ENCODE measurements around the gene DDX24. TPM values are rescaled to one million over a fixed set of nuclear protein-coding genes. Genes with fewer than 3 reads are reported as not detected.

Gene DDX24
- 100 to 1,000 TPM; 136 to 393 TPM for total RNA-seq

GRCh38 chr14:94080621-94081385 lies at the start of gene DDX24, which contains the start of gene IFI27L1:
Gene DDX24, minus strand, starts transcription at chr14:94081202. Its CDS starts 1,460 bp downstream, at chr14:94079742.
Gene IFI27L1, plus strand, starts transcription at chr14:94081310. Its CDS starts 15,628 bp downstream, at chr14:94096938.
- DNase-seq (ENCODE audit: low spot score) = peak; percentile 97
- Histone ChIP-seq H3K27ac (peak within 1 kb of the TSS; percentile 87 to 88), H3K4me3 (peak within 1 kb of the TSS; percentile 93 to 96), H3K36me3 (no peaks in the 10 kb centered on the region), H3K27me3 (replicated peaks; ENCODE audit: insufficient read depth) (no peaks in the 10 kb centered on the region), H3K9me3 (no peaks in the 10 kb centered on the region), H3K4me1 (replicated peaks) (peaks cover 16% of the 10 kb centered on the region)
- TF ChIP-seq CTCF (IDR thresholded peaks at IDR 0.05) (peak in 1 of 4 experiments; percentile 10), POLR2A (IDR thresholded peaks at IDR 0.05) (peak; percentile 98), POLR2AphosphoS5 (IDR thresholded peaks at IDR 0.05) (peak; percentile 97)
- intact Hi-C loops (cut with DNase I) = loop anchor here (5.0 kb wide), 1 partner anchor 46 kb away; the partner anchor contains the start of gene IFI27L2
- under 1% methylated on average over 77 of the region's 77 CpGs for WGBS

GRCh38 chr14:94129758-94130414 lies 48.9 kb upstream of the DDX24 start:
- Histone ChIP-seq H3K36me3 (no peaks in the 10 kb centered on the region), H3K27ac (peak overlapping the region; percentile 56 to 62), H3K4me3 (peak overlapping the region; percentile 26 to 33), H3K4me1 (replicated peaks) (no peaks in the 10 kb centered on the region), H3K9me3 (no peaks in the 10 kb centered on the region), H3K27me3 (replicated peaks; ENCODE audit: insufficient read depth) (no peaks in the 10 kb centered on the region)
- WGBS = under 1% methylated on average over 12 of the region's 12 CpGs
- DNase-seq (ENCODE audit: low spot score) = no peak
- TF ChIP-seq POLR2A (IDR thresholded peaks at IDR 0.05) (no peak), POLR2AphosphoS5 (IDR thresholded peaks at IDR 0.05) (no peak), CTCF (IDR thresholded peaks at IDR 0.05) (no peak)
- intact Hi-C loops (cut with DNase I) = loop anchor here (5.0 to 10.0 kb wide), 2 partner anchors 48 to 195 kb away; partner anchors contain the start of genes DDX24 and IFI27L1

GRCh38 chr14:94129111-94129757 lies 48.2 kb upstream of the DDX24 start, which contains the start of gene IFI27L2:
Gene IFI27L2, minus strand, starts transcription at chr14:94129604. Its CDS starts 40 bp downstream, at chr14:94129564.
- intact Hi-C loops (cut with DNase I) = loop anchor here (5.0 kb wide), 1 partner anchor 47 kb away; the partner anchor contains the start of genes DDX24 and IFI27L1
- TF ChIP-seq POLR2AphosphoS5 (IDR thresholded peaks at IDR 0.05) = no peak
- no peak for TF ChIP-seq POLR2A (IDR thresholded peaks at IDR 0.05)
- peak in 2 of 4 experiments; percentile 16 to 31 for TF ChIP-seq CTCF (IDR thresholded peaks at IDR 0.05)
- 2% methylated on average over 26 of the region's 27 CpGs for WGBS
- Histone ChIP-seq H3K4me1 (replicated peaks) (no peaks in the 10 kb centered on the region), H3K4me3 (peak within 1 kb of the TSS; percentile 26 to 33), H3K9me3 (no peaks in the 10 kb centered on the region), H3K27ac (peak within 1 kb of the TSS; percentile 56 to 62), H3K36me3 (no peaks in the 10 kb centered on the region), H3K27me3 (replicated peaks; ENCODE audit: insufficient read depth) (no peaks in the 10 kb centered on the region)
- DNase-seq (ENCODE audit: low spot score) = peak; percentile 43

GRCh38 chr14:94128216-94128839 lies 47.3 kb upstream of the DDX24 start:
- no peak overlapping the region for H3K27ac ChIP-seq
- intact Hi-C loops (cut with DNase I) = loop anchor here (5.0 kb wide), 1 partner anchor 46 kb away; the partner anchor contains the start of genes DDX24 and IFI27L1

More at GRCh38 chr14:94128216-94128839, 47.3 kb upstream of the DDX24 start:
- Histone ChIP-seq H3K36me3 (no peaks in the 10 kb centered on the region), H3K9me3 (no peaks in the 10 kb centered on the region), H3K4me3 (no peak overlapping the region), H3K27me3 (replicated peaks; ENCODE audit: insufficient read depth) (no peaks in the 10 kb centered on the region), H3K4me1 (replicated peaks) (no peaks in the 10 kb centered on the region)
- TF ChIP-seq POLR2AphosphoS5 (IDR thresholded peaks at IDR 0.05) = no peak
- no peak for TF ChIP-seq CTCF (IDR thresholded peaks at IDR 0.05)
- no peak for TF ChIP-seq POLR2A (IDR thresholded peaks at IDR 0.05)
- DNase-seq (ENCODE audit: low spot score) = no peak
- 91% methylated on average over 14 of the region's 14 CpGs for WGBS

All from prostate gland (tissue), 2 donors.